ENCODE data around the gene CYP4F12. TPM values are rescaled to one million over a fixed set of nuclear protein-coding genes. Genes with fewer than 3 reads are reported as not detected.

The CYP4F12 gene
- total RNA-seq (2014; rRNA removed) (not detected in 2 replicates), Bru-seq, nascent RNA (percentile 18 among the genes with signal in this experiment), BruChase-seq, experiment 1, labeled RNA remaining after a 6-hour chase (percentile 8 among the genes with signal in this experiment), BruChase-seq, experiment 2, labeled RNA remaining after a 2-hour chase (percentile 9 among the genes with signal in this experiment)
- long read RNA-seq, partial matches to known transcripts = 0 of 1 reads
- long read RNA-seq, other reads (novel, unspliced or antisense) = 1 of 1 reads

GRCh38 chr19:15672580-15673175, at the start of gene CYP4F12:
CYP4F12 (plus strand) TSS chr19:15673087; CDS start chr19:15673530, 443 bp downstream.
- H3K4me3 ChIP-seq (ENCODE audit: low read length) = no peak within 1 kb of the TSS
- H3K9ac ChIP-seq (ENCODE audit: low read length) = no peak within 1 kb of the TSS
- H3K79me2 ChIP-seq (ENCODE audit: low read length) = no peaks in the 10 kb centered on the region
- H4K20me1 ChIP-seq (ENCODE audit: low read length) = no peaks in the 10 kb centered on the region
- no peaks in the 10 kb centered on the region for H3K27me3 ChIP-seq (ENCODE audit: low read length)
- H3K27ac ChIP-seq (ENCODE audit: low read length) = no peak within 1 kb of the TSS
- no peak within 1 kb of the TSS for H2AFZ ChIP-seq (ENCODE audit: low read length)
- H3K36me3 ChIP-seq (ENCODE audit: low read depth, low read length) = no peaks in the 10 kb centered on the region
- H3F3A ChIP-seq (ENCODE audit: low read length, unreplicated experiment) = no peaks in the 10 kb centered on the region
- POLR2A ChIA-PET (ENCODE audit: unreplicated experiment) = no interaction called here
- intact Hi-C loops (cut with micrococcal nuclease) = no loop called here
- peak; percentile 56 for DNase-seq
- peak within 1 kb of the TSS; percentile 15; the same call in 1 of the 2 replicates for H3K4me2 ChIP-seq (ENCODE audit: low read length)
- H3K4me1 ChIP-seq (ENCODE audit: insufficient read depth, low read length) = peaks cover 7% of the 10 kb centered on the region; the same call in 1 of the 2 replicates
- H3K9me2 ChIP-seq (replicated peaks; ENCODE audit: low read length) = no peaks in the 10 kb centered on the region
- no peaks in the 10 kb centered on the region for H3K9me3 ChIP-seq (ENCODE audit: low read length)
- BruUV-seq (replicated peaks) = no TSS peak
- ATAC-seq = peak; percentile 54
- CTCF ChIA-PET = no interaction called here
- TF ChIP-seq EZH2phosphoT487 (IDR thresholded peaks at IDR 0.05; ENCODE audit: borderline replicate concordance, low read length) = no peak
- TF ChIP-seq EZH2 (IDR thresholded peaks at IDR 0.05; ENCODE audit: low read length, unreplicated experiment) = no peak
- TF ChIP-seq CTCF (conservative IDR thresholded peaks at IDR 0.05; ENCODE audit: low read depth, low read length) = no peak

GRCh38 chr19:15623711-15624318, 49.1 kb upstream of the CYP4F12 start:
- CTCF ChIA-PET = interaction anchor here (0.6 kb wide), 1 partner anchor 398 kb away, joined by 7 read pairs; no protein-coding TSS in a partner anchor
- H3K27me3 ChIP-seq (ENCODE audit: low read length) = no peaks in the 10 kb centered on the region
- no peak overlapping the region for H3K4me3 ChIP-seq (ENCODE audit: low read length)

More at GRCh38 chr19:15623711-15624318, 49.1 kb upstream of the CYP4F12 start:
- Histone ChIP-seq H3K36me3 (ENCODE audit: low read depth, low read length) (no peaks in the 10 kb centered on the region), H3K9me2 (replicated peaks; ENCODE audit: low read length) (no peaks in the 10 kb centered on the region), H3K4me2 (ENCODE audit: low read length) (no peak overlapping the region), H3F3A (ENCODE audit: low read length, unreplicated experiment) (no peaks in the 10 kb centered on the region), H4K20me1 (ENCODE audit: low read length) (no peaks in the 10 kb centered on the region), H3K79me2 (ENCODE audit: low read length) (no peaks in the 10 kb centered on the region), H3K4me1 (ENCODE audit: insufficient read depth, low read length) (no peaks in the 10 kb centered on the region), H2AFZ (ENCODE audit: low read length) (no peak overlapping the region), H3K9me3 (ENCODE audit: low read length) (no peaks in the 10 kb centered on the region), H3K27ac (ENCODE audit: low read length) (no peak overlapping the region), H3K9ac (ENCODE audit: low read length) (no peak overlapping the region)
- BruUV-seq (replicated peaks) = no TSS peak
- DNase-seq (peak; percentile 37), ATAC-seq (no peak)
- TF ChIP-seq CTCF (conservative IDR thresholded peaks at IDR 0.05; ENCODE audit: low read depth, low read length) = no peak
- no peak for TF ChIP-seq EZH2phosphoT487 (IDR thresholded peaks at IDR 0.05; ENCODE audit: borderline replicate concordance, low read length)
- TF ChIP-seq EZH2 (IDR thresholded peaks at IDR 0.05; ENCODE audit: low read length, unreplicated experiment) = no peak
- intact Hi-C loops (cut with micrococcal nuclease) = loop anchor here (10.0 kb wide), 1 partner anchor 401 kb away; no protein-coding TSS in a partner anchor
- POLR2A ChIA-PET (ENCODE audit: unreplicated experiment) = no interaction called here
